ENCODE measurements around the gene XIRP2.
"Not testable (repeated sequence)": the region's sequence is repeated elsewhere in the genome, so short reads cannot be mapped to it uniquely, and the experiment has no call there.

XIRP2 gene

DNA sequence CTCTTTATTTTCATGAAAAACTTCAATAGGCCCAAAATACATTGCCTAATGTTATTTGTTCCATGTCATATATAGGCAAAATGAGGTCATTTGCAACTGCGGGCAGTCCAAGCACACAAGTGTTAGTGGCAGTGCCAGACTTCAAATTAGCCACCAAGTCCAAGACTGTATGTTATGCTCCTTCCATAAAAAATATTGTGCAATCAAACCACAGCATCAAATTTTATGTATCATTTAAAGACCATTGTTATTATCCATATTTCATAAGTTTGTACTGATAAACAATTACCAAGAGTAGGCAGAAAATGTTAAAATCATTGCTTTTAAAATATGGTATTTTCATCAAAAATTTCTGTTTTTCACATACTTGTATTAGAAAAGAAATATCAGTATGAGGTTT is 54.1 kb downstream of the XIRP2 start:
- no peak for DNase-seq (ENCODE audit: low read depth, low spot score)

DNA sequence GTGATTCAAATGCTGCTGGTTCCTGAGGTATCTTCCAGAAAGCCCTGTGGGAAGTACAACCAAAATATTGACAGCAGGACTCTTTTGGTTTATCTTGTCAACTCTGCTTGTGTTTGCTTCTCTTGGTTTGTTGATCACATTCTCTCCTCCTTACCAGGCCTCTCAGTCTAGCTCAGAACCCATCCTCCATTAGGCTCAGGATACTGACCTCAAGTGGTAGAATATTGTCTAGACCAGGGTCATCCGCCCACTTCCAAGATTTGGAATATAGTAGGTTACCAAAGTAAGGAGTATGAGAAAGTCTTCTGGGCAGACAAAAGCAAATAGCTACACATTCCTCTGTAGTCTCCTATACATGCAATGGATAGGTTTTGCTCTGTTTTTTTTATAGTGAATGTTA is 56.6 kb downstream of the XIRP2 start:
- no peak for DNase-seq (ENCODE audit: low read depth, low spot score)

DNA sequence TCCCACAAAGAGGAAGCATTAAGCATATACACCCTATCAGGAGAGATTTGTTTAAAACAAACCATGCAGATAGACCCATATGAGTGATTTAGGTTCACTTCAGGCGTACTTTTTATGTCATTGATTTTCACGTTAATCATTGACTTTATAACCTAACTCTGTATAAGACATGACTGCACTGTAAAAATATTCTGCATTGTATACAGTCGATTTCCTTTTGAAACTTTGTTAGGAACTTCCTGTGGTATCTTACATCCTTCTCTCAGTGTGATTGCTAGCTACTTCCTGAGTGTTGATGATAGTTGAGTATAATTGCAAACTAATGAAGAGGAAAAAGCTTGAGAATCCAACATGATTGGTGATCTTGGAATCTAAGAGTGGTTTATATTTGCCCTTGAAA is 69.4 kb downstream of the XIRP2 start:
- no peak for DNase-seq (ENCODE audit: low read depth, low spot score)

DNA sequence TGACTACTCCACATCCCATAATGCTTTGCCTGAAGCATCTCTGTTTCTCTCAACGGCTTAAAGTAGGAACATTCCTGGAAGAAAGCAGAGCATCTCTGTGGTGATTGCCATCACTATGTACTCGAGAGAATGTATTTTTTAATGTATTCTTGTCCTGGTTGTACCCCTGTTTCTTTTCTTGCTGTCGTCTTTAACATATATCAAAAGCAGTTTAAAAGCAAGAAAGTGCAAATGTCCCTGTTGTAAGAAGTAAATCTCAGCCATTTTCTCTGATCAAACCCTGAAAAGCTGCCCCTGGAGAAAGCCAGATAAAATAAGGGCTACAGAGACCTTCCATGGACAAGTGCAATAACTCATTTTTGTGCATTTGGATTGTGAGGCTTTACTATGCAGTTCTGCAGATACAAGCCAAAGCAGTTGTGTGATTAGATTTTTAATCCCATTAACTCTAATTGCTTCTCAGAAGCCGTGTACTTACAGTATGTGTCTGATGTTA is 70.8 kb downstream of the XIRP2 start:
- no peak for DNase-seq (ENCODE audit: low read depth, low spot score)

DNA sequence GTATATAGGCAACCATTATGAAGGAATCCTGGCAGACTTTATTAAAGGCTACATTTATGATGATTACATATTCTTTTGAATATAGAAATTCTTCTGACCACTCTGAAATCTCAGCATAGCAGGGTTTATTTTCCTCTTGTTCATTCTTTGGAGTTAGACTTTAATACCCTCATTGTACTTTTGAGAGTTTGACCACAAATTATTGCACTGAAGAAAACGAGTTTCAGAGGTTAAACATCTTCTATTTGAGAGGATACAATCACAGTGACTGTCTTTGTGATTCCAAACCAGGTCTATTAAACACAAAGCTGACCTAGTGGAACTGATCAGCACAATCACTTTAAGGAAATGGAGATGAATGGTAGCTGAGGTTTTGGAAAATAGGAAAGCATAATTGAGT is 71.3 kb downstream of the XIRP2 start:
- no peak for DNase-seq (ENCODE audit: low read depth, low spot score)

DNA sequence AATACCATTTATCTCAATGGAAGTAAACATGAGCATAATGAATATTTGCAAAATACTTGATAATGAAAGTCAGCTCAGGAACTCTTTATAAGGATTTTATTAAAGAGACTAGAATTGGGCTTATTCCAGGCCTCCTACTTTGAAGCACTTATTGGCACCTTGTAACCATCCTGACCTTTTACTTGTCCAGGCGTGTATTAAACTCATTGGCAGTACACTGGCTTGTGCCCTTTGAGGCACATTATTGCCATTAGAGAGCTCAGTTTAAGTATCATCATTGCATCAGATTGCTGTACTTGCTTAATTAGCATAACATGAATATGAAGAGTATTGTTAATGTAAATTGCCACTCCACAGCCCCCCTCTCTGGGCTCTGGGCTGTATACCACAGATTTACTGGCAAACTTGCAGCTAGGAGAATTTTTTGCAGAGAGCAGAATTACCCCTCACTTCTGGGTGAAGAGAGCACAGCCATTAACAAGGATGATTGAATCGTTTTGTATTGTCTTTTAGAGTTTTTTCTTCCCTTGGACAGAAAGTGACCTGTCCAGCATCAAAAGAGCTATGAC is 72.5 kb downstream of the XIRP2 start:
- no peak for DNase-seq (ENCODE audit: low read depth, low spot score)

DNA sequence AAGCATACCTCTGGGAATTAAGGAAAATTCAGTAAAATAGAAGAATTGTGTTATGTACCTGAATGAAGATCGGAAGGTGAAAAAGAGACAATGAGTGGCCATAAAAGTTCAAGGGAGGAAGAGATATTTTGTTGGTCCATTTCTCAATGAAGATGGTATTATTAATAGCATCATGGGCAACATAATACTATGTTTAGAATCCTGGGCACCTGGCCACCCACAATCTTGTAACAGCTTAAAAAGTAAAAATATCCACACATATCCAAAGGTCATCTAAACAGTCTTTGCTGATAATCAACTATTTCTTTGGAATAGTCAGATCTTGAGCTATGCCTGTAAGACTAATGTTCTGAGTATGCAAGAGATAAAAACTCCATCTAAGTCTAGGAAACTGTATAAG is 73.7 kb downstream of the XIRP2 start:
- DNase-seq (ENCODE audit: low read depth, low spot score) = no peak

DNA sequence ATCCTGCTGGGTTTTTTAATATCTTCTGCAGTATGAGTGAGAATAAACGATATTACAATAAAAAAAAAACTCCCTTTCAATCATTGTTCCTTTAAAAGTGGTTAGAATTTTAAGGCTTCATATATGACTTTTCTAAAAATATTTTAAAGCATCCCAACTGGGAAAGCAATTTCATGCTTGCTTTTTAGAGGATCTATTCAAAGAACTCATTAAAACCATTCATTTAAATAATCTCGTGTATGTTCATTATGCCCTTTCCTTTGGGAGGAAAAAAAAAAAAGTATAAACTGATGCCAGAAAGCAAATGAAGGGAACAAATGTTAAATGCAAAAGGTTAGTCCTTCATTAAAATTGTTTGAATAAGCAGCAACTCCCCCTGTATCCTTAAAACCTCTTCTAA is 81.2 kb downstream of the XIRP2 start:
- no peak for DNase-seq (ENCODE audit: low read depth, low spot score)

DNA sequence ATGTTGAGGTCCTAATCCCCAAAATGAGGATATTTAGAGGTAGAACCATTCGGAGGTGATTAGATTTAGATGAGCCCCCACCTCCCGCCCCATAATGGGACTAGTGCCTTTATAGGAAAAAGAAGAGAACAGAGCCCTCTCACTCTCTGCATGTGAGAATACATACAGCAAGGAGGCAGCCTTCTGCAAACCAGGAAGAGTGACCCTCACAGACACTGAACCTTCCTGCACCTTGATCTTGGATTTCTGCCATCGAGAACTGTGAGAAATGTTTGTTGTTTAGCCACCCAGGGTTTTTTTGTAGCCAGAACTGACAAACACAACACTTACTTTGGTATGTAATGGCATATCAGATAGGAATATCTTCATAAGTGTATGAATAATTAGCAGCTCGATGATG is 83.7 kb downstream of the XIRP2 start:
- DNase-seq (ENCODE audit: low read depth, low spot score) = no peak

DNA sequence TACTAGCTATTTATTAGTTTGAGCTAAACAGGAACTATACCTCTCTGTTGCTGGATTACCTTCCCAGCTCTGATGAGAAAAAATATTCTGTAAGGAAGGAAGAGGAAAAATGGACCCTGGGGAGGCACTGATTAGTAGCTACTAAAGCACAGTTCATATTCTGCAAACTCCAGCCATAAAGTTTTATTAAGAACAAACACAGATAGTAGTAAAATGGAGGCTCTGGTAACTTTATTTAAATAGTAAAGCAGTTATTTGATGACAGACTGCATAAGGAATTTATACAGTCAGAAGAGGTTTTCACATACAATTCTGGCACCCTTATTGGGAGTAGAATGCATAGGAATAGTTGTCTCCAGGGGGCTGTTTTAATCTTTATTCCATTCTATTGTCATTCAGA is 84.1 kb downstream of the XIRP2 start:
- no peak for DNase-seq (ENCODE audit: low read depth, low spot score)

DNA sequence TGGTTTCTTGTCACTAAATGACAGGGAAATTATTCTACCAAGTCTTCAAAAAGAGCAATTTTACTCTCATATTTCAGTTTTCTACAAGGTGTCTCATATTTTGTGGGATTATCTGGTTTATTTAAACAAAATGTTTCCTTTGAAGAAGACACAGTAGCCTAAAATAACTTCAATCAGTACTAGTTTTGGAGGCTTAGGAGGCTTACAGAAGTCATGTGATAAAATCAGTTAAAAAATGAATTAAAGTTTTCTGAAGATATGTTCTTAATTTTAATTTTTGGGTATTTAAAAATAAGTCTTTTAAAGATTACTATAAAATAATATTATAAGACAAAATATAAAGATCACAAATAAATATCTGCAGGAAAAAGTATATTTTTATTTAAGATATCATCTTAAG is 95.9 kb downstream of the XIRP2 start:
- no peak for DNase-seq (ENCODE audit: low read depth, low spot score)

DNA sequence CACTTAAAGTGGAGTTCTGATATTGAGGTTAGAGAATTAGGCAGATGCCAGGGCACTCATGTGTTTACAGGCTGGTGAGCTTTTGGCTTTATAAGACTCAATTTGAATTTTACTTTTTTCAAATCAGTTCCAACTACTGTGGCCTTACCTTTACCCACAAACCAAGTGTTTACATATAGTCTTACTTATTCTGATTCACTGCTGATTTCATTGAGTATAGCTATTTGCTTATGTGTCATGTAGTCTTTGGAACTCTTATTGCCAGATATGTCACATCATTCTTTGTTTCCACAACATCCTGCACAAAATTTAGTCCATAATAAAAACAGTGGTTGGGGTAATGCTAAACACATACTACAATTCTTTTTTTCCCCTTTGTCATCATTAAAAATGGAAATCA is 96.5 kb downstream of the XIRP2 start:
- no peak for DNase-seq (ENCODE audit: low read depth, low spot score)

DNA sequence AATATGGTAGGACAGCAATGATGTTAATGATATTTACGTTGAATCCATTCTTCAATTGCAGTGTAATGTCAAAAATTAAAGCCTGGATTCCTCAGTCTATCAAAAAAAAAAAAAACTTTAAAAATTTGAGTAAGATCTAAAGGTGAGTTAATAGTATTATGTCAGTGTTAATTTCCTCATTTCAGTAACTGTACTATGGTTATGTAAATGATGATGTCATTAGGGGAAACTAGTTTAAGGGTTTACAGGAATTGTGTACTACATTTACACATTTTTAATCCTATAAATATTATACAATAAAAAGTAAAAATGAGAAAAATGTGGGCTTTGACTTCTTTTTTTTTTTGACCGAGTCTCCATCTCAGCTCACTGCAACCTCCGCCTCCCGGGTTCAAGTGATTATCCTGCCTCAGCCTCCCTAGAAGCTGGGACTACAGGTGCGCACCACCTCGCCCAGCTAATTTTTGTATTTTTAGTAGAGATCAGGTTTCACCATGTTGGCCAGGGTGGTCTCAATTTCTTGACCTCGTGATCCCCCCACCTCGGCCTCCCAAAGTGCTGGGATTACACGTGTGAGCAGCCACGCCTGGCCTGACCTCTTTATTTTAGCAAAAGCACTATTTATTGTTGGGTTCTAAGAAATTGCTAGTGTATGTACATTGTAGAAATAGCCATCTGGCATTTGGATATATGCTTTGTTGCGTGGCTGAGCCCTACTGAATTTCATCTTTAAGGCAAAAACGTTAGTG is 106.5 kb downstream of the XIRP2 start:
- no peak for DNase-seq (ENCODE audit: low read depth, low spot score)

DNA sequence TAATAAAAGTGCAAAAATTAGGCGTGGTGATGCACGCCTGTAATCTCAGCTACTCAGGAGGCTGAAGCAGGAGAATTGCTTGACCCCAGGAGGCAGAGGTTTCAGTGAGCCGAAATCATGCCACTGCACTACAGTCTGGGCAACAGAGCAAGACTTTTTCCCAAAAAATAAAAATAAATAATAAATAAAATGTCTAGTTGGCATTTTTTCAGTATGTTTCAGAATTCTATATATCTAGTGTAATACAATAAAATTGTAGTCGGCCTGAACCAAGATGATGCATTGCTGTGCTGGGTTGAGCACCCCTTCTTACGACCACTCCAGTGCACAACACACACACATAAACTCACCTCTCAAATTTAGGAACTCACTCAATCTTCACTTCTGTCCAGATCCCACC is 108.2 kb downstream of the XIRP2 start:
- DNase-seq (ENCODE audit: low read depth, low spot score) = no peak

DNA sequence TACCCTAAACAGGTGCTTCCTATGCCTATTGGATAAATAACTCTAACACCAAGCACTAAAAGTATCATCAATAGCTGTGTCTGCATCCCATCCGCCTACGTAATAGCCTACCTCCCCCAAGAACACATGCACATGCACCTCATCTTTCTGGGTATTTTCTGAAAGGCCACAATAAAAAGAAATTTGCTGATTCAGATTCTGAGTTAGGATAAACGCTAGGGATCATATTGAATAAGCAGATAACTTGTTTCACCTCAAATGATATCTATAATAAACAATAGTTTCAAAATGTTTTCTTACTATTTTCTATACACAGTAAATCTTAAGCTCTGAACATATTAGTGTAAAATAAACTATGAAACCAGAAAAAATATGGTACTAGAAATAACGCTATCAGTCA is 112.9 kb downstream of the XIRP2 start:
- DNase-seq (ENCODE audit: low read depth, low spot score) = no peak

DNA sequence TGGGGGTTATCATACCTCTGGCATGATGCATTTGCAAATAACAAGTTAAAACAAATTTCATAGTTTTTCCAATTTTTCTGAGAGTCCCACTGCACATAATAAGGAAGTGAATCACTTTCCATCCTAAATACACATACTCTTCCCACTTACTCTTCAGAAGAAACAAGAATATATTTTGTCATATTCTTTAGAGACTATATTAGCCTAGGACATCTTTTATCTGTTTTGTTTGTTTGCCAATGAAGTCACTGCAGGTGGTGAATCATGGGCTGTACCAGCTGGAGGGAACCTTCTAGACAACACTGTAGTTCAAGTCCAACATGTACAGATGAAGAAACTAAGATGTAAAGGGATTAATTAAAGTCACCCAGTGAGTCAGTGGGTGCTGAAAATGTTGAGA is 116.8 kb downstream of the XIRP2 start:
- no peak for DNase-seq (ENCODE audit: low read depth, low spot score)

DNA sequence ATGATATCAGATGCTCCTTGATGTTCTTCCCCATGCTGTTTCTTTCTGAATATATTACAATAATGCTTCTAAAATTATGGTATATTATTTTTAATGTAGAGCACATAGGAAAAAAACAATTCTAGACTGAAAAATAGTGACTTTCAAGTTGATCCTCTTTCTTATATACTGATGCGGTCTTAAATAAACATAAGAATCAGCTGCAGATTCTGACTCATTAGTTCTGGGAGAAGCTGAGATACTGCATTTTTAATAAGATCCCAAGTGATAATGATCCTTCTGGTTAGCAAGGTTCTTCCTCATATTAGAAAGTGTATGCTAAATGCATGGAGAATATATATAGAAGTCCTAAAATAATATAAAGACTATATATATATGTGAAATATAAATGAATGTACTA is 124.9 kb downstream of the XIRP2 start:
- DNase-seq (ENCODE audit: low read depth, low spot score) = no peak

DNA sequence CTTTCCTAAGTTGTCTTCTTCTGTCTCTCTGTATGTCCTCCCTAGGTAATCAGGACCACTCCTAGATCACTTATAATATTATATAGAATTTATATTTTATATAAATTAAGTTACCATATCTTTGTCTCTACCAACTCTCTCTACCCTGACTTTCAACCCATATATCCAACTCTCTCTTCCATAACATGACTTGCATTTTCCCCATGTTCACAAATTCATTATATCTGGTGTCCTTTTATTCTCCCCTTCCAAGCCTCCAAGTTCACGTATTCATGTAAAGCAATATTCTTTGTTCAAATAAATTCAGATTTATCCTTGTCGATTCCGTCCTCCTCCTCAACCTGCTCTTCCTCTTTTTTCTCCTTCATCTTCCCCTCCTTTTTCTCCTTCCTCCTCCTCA is 127.5 kb downstream of the XIRP2 start:
- no peak for DNase-seq (ENCODE audit: low read depth, low spot score)

DNA sequence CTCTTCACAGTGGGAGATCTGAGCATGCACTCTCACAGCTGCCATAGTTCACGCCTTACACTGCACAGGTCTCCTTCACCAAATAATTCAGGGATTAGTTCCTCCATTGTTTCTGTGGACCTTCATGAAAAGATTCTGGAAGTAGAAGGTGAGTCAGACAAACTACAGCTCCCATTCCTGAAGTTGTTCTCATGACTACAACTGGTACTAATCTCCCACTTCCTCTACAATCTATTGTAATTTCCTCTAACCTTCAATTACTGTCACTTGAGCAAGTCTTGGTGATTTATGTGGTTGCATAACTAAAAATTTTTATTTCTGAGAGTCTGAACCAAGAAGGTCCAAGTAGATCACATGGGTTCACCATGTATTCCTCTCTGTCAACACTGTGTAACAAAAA is 128.7 kb downstream of the XIRP2 start:
- DNase-seq (ENCODE audit: low read depth, low spot score) = no peak

DNA sequence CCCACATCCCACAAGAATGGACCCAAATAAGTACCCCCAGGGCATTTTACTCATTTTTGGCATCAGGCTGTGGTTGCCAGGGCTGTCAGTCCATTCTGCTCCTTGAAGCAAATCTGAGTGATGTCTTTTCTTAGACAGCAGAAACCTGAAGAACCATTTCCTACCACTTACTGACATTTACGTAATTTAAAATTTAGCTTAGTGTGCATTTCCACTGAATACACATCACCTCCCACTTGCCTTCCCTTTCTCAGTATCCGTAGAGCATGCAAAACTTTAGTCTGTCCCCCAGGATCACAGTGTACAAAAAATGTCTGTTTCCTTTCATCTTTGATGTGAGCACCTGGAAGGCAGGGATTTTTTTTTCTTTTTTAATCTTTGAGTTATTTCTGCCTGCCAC is 130.3 kb downstream of the XIRP2 start:
- DNase-seq (ENCODE audit: low read depth, low spot score) = no peak

DNA sequence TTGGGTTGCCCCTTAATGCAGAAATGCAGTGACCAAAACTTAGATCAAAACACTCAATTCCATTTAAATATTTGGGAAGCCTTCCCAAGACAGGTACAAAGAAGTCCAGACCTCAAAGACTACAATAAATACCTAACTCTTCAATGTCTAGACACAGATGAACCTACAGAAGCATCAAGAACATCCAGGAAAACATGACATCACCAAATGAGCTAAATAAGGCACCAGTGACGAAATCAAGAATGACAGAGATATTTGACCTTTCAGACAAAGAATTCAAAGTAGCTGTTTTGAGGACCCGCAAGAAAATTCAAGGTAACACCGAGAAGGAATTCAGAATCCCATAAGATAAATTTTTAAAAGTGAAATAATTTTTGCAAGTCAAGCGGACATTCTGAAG is 140.2 kb downstream of the XIRP2 start:
- no peak for DNase-seq (ENCODE audit: low read depth, low spot score)

DNA sequence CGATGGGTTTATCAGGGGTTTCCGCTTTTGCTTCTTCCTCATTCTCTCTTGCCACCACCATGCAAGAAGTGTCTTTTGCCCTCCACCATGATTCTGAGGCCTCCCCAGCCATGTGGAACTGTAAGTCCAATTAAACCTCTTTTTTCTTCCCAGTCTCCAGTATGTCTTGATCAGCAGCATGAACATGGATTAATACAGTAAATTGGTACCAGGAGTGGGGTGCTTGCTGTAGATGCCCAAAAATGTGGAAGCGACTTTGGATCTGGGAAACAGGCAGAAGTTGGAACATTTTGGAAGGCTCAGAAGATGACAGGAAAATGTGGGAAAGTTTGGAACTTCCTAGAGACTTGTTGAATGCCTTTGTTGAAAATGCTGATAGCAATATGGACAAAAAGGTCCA is 146.7 kb downstream of the XIRP2 start:
- not testable (repeated sequence) for DNase-seq (ENCODE audit: low read depth, low spot score)

DNA sequence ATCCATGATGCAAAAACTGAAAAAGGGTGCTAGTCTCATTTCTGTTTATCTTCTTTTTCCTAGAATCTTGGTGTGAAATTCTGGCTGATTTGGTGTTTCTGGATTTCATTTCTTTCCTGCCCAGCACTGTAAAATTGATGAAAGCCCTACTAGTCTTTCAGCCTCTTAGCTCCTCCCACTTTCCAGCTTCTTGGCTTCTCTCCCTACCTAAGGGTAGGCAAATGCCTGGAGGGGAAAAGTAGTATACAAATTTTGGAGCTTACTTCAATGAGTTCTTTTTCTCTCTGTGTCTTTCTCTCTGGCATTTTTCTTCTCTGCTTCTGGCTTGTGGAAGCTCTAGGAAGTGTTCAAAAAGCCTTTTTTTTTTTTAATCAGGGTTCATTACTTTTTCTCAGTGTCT is 160.5 kb downstream of the XIRP2 start:
- DNase-seq (ENCODE audit: low read depth, low spot score) = peak; percentile 2

DNA sequence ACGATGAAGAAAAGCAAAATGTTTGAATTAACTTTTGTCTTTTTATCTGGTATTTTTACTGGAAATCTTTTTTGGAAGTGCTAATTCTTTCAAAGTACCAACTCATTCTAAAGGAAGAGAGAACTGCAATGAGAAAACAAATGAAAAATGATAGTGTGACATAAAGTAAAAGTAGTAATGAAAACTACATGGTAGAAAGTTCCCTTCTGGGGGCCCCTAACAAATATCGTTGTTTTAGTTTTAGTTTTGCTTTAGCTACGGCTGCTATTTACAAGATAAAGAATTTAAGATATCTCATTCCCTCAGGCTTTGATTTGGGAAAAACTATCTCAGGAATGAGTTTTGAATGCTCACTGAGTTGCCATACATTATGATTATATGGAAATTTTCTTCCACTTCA is 161.4 kb downstream of the XIRP2 start:
- no peak for DNase-seq (ENCODE audit: low read depth, low spot score)

Measured in iPS DF 19.7 (cell line).